Right ventricle myocardium inferior (tissue), 1 donor: Measurements from ENCODE around the gene MYT1. TPM values are rescaled to one million over a fixed set of nuclear protein-coding genes. Genes with fewer than 3 reads are reported as not detected.
"Not testable (repeated sequence)": the region's sequence is repeated elsewhere in the genome, so short reads cannot be mapped to it uniquely, and the experiment has no call there.

Source experiments
- ATAC-seq: fragments of 200-7000 bp; cut with Tn5 transposase; one replicate; pipeline ENCODE4 v1.9.1; 2020; ENCODE audit warnings: mild to moderate bottlenecking, moderate library complexity
- DNase-seq: peaks from one replicate; pipeline ENCODE4 v3.0.0; 2021; ENCODE audit errors: missing footprints
- intact Hi-C: fragments of 100-400 bp; cut with DNase I; formaldehyde crosslinking; loops from one replicate; pipeline ENCODE4 v1.11.0; 2022
- total RNA-seq: library from RNA; stranded (reverse); fragmentation: NEBNext Ultra II Directional; extraction: Animal tissue kit (Norgen Biotek cat#: 25700); gene quantifications from one replicate; pipeline ENCODE4 v1.2.1, GENCODE V29; 2021
- donor health status: DM: no; HTN: yes; CAD: no; lungs with severe emphysema.

MYT1 gene
- total RNA-seq, 1 donor from 2014 or later = 0.16 TPM

DNA sequence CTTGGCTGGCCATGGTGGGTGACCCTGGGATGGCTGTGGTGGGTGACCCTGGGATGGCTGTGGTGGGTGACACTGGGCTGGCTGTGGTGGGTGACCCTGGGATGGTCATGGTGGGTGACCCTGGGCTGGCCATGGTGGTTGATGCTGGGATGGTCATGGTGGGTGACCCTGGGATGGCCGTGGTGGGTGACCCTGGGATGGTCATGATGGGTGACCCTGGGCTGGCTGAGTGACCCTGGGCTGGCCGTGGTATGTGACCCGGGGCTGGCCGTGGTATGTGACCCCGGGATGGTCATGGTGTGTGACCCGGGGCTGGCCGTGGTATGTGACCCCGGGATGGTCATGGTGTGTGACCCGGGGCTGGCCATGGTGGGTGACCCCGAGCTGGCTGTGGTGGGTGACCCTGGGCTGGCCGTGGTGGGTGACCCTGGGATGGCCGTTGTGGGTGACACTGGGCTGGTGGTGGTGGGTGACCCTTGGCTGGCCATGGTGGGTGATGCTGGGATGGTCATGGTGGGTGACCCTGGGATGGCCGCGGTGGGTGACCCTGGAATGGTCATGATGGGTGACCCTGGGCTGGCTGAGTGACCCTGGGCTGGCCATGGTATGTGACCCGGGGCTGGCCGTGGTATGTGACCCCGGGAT lies 70.8 kb downstream of the MYT1 start:
- intact Hi-C loops, ATAC-seq: not testable (repeated sequence)
- DNase-seq = peak; percentile 18

DNA sequence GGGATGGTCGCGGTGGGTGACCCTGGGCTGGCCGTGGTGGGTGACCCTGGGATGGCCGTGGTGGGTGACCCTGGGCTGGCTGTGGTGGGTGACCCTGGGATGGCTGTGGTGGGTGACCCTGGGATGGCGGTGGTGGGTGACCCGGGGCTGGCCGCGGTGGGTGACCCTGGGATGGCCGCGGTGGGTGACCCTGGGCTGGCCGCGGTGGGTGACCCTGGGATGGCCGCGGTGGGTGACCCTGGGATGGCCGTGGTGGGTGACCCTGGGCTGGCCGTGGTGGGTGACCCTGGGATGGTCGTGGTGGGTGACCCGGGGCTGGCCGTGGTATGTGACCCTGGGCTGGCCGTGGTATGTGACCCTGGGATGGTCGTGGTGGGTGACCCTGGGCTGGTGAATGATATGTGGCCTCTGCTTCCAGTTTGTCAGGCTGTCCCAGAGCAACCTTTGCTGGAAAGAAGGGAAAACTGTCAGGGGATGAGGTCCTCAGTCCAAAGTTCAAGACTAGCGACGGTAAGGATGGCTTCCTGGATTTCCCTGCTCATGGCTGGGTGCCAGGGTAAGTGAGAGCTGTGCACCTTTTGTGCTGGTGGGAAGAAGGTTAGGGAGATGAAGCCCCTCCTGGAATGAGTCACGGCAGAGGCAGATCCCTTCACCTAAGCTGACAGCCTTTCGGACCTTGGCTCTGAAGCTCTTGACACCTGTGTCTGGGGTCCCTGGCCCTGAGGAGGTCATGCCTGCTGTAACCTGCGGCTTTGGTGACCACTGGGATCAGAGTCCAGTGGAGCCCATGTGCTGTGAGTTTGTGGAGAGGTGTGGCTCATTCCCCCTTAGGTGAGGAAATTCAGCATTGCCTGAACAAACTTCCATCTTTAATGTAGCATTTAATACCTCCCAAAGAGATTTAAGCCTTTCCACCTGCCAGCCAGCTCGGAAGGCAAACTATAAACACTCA lies 72.2 kb downstream of the MYT1 start:
- DNase-seq = peak; percentile 32
- no peak for ATAC-seq
- intact Hi-C loops = no loop called here

DNA sequence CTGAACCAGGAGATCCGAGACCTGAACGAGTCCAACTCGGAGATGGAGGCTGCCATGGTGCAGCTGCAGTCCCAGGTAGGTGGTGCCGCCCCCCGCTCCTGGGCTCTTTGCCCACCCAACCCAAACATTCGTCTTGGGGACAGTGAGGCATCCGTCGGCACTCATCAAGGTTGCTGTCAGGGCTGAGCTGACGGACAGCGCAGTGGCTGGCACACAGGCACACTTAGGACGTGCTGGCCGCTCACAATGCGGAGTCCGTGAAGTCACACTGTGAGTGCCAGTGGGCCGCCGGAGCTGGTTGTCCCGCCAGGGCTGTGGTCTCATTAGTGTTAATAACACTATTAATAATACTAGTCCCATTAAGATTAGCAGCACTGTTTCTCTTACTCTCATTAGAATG lies 73.1 kb downstream of the MYT1 start:
- ATAC-seq = no peak
- intact Hi-C loops = no loop called here
- peak; percentile 51 for DNase-seq

DNA sequence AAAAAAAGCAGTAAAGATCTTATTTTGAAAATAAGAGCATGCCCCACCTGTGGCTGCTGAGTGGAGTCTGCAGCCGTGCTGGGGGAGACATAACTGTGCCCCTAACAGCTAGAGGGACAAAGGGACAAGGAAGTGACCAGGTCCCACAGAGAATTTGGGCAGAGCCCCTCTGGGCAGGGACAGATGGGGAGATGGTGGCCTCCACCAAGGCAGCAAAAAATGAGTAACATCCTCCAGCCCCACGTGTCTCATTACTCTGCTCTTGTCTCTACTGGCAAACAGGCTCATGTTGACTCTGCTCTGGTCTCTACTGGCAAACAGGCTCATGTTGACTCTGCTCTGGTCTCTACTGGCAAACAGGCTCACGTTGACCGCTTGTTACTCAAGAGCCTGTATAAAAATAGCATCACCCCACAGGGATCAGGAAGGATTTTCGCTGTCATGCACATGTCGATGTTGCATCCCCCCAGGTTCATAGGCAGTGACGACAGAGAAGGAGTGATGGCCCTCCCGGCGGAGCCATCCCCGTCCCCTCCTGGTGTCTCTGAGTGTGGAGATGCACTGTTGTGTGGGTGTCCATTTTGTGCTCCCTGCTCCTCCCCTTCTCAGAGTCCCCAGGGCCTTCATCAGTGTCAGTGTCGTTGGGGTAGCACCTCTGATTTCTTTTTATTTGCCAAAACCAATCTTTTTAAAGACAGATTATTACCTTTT lies 74.0 kb downstream of the MYT1 start:
- DNase-seq (peak; percentile 11), ATAC-seq (peak; percentile 26)

DNA sequence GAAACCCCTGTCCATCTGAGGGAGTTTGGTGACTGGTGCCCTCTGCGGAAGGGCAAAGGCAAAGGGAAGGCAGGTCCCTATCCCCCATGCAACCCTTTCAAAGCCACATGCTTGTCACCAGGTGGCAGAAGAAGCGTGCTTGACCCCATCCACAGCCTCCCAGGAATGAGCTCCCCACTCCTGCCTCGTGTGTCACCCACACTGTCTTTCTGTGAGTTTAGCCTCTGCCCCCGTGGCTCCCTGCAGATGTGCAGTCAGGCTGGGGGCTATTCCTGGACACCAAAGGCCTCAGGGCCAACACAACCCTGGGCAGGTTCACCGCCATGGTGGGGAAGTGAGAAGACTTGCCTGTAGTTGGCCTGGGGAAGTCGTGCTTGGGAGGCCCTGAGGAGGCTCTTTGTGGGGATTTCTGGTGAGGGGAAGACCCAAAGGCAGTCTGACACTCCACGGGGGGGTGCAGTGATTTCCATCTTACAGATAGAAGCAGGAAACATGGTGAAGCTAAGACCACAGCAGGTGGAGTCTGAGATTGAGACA lies 74.7 kb downstream of the MYT1 start:
- DNase-seq (peak; percentile 53), ATAC-seq (no peak)
- intact Hi-C loops = no loop called here

More for the DNA sequence above, 74.0 kb downstream of the MYT1 start:
- intact Hi-C loops = no loop called here

DNA sequence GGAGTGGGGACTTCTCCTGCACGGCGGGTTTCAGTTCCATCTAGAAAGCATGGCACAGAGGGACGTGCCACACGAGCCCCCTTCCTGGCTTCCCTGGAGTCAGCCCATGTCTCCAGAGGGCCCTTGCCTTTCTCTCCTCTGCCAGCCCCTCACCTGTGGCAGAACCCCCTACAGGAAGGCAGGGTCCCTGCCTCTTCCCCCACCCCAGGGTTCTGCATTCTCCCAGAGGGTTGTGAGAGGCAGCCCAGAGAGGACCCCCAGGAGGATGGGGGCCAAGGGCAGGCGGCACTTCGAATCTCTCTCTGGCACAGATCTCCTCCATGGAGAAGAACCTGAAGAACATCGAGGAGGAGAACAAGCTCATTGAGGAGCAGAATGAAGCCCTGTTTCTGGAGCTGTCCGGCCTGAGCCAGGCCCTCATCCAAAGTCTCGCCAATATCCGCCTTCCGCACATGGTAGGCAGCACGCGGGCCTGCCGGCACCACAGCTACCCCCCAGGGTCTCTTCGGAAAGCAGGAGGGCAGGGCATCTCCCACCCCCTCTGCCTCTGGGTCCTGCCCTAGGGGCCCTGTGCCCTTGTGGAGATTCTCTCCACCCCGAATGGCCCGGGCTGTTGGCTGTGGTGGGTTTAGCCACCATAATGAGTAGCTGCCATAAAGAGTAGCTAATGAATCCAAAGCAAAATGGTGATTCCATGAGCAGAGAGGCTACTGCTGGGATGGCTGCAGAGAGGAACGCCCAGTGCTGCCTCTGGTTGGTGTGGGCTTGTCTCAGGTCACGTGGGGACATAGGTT lies 75.4 kb downstream of the MYT1 start:
- DNase-seq (peak; percentile 50), ATAC-seq (no peak)
- intact Hi-C loops = no loop called here

DNA sequence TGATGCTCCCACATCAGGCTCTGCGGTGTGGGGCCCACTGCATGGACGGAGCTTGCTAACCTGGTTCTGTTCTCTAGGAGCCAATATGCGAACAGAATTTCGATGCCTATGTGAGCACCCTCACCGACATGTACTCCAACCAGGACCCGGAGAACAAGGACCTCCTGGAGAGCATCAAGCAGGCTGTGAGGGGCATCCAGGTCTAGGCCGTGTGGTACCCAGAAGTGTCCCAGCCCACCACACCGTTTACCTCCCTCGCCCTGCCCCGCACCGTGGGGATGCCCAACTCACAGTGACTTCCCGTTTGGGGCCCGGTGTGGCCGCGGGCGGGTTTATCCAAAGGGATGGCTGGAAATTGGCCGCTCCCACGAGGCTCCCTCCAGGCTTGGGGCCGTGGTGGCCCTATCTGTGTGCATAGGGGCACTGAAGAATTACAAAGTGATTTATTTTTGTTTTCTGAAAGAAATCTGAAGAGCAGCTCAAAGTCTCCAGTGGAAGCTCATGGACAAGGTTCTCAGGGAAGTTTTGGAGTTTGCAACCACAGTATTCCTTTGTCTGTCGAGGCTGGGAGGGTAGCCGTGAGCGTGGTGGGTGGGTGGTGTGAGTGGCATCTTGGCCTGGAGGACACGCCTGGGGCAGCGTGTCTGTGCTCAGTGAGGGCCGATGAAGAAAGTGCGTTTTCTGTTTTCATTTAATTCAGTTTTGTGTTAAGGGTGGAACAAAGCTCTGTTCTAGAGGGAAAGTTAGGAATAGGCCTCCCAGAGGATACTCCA lies 76.2 kb downstream of the MYT1 start:
- intact Hi-C loops = no loop called here
- ATAC-seq (no peak), DNase-seq (peak; percentile 40)

DNA sequence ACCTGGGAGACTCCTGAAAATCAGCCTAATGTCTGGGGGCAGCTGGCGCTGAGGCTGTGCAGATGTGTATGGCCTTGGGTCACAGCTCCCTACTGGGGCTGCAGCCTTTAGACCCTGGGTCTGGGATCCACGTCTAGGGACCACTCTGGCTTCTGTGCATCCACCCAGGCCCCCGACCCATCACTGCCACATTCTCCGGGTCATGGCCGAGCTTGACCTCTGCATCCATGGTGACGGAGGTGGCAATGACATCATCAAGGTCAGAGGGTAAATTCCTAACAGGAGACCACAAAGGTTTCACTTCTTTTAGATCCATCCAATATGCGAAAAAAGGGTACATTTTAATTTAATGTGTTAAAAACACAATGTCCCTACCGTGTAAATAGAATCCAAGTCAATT lies 76.8 kb downstream of the MYT1 start:
- no peak for ATAC-seq
- peak; percentile 4 for DNase-seq
- intact Hi-C loops = no loop called here

DNA sequence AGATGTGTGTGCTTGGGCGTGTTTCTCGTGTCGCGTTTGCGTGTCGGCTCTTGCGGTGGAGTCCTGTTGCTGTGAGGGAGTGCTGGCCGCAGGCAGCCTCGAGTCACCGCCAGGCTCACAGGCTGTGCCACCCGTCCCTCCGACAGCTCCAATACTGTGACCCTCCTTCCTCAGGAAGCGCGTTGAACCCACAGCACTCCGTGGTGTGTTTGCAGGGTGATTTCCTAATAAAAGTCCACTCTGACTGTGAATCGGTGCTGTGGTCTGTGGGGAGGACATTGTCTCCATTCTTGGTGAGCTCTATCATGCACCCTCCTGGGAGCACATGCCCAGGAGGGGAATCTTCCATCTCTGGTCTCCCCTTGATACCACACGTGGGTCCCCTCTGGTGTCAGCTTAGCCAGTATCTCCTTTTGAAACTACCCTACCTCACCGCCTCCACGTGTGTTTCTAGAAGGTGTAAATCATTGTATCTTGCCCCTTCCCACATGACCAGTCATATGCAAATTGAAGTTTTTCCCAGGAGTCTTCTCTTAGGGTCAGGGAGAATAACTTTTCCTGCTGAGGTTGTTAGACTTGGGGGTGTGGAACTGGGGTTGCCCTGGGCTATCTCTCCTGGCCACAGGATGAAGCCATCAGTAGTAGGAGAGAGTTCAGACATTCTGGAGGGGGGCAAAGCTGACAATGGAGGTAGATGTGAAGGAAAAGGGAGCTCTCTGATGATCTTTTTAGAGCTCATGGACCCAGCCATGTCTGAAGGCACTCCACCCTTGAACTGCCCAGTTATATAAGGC lies 77.9 kb downstream of the MYT1 start:
- intact Hi-C loops = no loop called here
- DNase-seq = peak; percentile 11
- ATAC-seq = no peak

DNA sequence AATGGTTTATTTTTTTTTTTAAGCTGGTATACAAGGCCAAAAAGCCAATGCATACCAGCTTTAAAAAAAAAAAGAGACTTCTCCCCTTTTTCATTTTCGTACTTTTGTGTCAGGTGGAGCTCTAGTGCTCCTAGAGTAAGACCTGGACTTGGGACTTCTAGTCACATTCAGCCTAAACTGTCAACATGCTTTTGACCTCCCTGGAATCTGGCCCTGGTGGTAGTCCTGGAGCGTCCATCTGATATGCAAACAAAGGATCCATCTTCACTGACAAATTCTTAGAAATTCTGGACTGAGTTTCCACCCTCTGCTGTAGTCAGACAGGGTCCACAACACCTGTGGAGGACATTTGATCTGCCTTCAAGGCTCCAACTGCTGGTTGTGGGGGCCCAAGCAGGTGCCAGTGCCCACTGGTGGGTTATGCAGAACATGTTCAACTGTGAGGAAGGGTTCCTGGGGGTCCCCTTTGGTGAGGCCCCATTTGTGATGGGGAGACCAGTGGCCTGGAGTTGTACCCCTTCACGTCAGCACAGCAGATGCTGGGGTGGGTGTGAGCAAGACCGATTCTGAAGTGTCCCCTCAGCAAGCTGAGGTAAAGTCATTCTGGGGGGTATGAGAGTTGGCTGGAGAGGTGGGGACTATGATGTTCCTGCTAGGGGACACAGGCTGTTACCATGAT lies 78.7 kb downstream of the MYT1 start:
- DNase-seq (no peak), ATAC-seq (no peak)
- intact Hi-C loops = no loop called here

DNA sequence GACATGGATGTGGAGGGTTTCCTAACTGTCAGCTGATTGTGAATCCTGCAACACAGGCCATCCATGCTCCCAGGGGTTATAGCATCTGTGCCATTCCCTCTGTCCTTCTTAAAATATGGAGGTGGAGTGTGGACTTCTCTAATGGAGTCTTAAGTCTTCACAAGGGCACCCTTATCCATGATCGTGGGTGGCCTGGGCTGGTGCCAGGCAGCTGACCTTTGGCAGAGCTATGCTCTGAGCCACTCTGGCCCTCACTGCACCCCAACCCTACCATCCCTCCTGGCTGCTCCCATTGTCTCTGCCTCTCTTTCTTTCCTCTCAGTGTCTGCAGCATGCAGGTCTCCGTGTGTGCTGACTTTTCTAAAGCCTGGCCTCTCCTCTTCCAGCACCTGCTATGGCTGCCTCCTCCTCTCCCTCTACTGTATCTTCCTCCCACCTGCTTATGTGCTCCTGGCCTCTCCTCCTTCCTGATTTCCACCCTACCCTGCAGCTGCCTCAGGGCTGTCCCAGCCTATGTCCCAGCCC lies 80.1 kb downstream of the MYT1 start:
- DNase-seq = peak; percentile 13
- no peak for ATAC-seq
- intact Hi-C loops = no loop called here

DNA sequence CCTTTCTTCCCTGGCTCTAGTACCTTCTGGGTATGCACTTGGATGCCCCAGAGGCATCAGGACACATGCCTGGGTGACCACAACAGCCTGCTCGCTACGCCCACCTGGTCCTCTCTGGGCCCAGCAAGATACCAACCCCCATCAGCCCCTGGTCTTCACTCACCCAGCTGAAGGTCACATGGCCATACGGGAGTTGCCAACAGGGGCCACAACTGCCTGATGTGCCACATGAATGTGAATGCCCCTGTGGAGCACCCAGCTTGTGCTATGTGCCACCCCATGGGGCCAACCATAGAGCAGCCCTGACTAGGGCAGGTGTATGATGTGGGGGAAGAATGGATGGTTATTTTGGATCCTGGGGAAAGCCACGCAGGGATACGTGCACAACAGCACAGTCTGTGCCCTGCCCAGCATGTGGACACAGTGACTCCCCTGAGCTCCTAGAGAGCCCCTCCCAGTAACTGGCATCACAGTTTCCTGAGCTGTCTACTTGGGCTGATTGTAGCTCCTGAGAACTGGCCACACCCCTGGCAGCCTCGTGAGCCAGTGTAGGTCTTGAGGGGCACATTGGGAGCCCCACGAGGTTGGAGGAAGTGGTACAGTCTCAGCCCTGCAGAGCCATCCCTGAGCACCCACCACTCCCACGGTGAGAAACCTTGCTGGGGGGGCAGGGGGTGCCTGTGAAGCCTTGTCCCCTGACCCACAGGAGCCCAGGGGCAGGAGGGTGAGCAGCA lies 80.8 kb downstream of the MYT1 start:
- DNase-seq (peak; percentile 55), ATAC-seq (no peak)
- intact Hi-C loops = no loop called here

DNA sequence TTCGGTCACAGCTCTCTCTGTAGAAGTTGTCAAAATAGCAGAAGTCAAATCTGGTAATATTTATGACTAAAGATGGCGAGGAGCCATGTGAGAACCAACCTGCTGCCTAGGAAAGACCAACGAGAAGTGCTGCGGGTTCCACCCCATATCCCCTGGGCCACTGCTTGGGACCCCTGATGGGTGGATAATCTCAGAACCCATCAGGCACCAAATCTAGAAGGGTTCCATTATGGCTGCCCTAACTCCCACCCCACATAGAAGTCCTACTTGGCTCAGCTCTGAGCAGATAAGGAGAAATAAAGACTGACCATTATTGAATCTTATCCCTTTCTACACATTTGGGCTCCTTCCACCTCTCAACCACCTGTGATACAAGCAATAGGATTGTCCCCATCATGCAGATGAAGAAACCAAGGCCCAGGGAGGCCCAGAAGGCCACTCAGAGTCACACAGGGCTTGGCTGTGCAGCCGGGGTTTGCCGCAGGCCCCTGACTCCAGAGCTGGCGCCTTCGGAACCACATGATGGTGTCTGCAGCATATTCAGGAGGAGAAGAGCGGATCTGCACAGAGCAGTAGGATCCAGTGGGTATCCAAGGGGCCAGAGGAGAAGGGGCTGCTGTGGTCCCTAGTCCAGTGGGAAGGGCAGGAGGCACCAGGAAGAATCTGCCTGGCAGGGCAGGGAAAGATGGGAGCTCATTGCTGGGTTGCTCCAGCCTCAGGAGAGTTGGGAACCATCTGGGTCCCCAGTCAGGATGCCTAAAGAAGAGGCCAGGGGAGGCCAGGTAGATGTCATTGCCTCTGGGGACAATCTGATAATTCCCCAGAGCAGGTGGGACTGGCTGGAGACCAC lies 81.7 kb downstream of the MYT1 start:
- ATAC-seq = no peak
- DNase-seq = no peak
- intact Hi-C loops = no loop called here

DNA sequence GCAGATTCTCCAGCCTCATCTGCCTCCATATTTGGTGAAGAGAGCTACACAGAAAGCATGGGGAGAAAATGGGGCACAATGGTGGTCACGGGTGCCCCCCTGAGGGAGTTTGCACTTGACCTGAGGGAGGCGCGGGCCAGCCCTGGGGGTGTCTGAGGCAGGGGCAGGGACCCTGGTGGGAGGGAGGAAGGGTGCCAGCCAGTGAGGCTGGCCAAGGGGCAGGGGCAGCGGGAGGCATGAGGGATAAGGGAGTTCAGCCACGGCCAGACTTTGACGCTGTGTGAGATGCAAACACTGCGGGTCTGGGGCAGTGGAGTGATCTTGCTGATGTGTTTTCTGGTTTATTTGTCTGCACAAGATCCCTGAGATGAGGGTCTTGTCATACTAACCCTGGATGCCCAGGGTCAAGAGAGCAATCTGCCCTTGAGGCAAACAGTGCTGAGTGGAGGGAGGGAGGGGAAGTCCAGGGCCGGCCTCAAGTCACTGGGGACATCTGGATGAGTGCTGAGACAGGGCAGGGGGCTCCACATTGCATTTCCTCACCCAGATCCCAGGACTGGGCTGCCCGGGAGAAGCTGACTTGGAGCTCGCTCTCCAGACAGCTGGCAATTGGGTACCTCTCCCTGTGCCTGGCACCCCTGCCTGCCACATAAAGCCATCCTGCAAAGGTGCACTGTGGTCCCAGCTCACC lies 82.5 kb downstream of the MYT1 start:
- peak; percentile 20 for DNase-seq
- no peak for ATAC-seq
- intact Hi-C loops = no loop called here
